HG02840 (cell line): ENCODE results near the gene NRBP1.

Experiments
- ATAC-seq: cut with Tn5 transposase; IDR thresholded peaks from one replicate; pipeline ENCODE4 v1.9.1; 2021; ENCODE audit warnings: mild to moderate bottlenecking, moderate library complexity, moderate number of reproducible peaks; ENCODE audit not compliant: unreplicated experiment, low FRiP score

The NRBP1 gene

GRCh38 chr2:27489118-27489497 lies 60.7 kb downstream of the NRBP1 start:
- ATAC-seq, result no peak

GRCh38 chr2:27489498-27490397 lies 61.3 kb downstream of the NRBP1 start, which contains the start of gene IFT172:
Gene IFT172, minus strand, starts transcription at chr2:27489743. Its CDS starts 90 bp downstream, at chr2:27489653.
- peak; percentile 94 for ATAC-seq
